HEK293 (cell line): ENCODE measurements around the gene SKIL.
A peak's percentile ranks its signal among the peaks of the same experiment; 100 is the strongest.

ENCODE experiments used
- CTCF ChIA-PET: fragments of 350-600 bp; formaldehyde crosslinking; extraction: SDS; loops from one replicate; lab custom pipeline; 2021; ENCODE audit warnings: antibody characterized with exemption; lab: Yijun Ruan, JAX
- POLR2A ChIA-PET: fragments of 300-600 bp; formaldehyde crosslinking; extraction: SDS; loops from one replicate; lab custom pipeline; 2020; ENCODE audit warnings: antibody characterized with exemption, inconsistent platforms; lab: Yijun Ruan, JAX
- H3K27ac ChIP-seq: fragments of 200-500 bp; sonication (Bioruptor generic); 2 replicates; pipeline ENCODE4 v1.5.1; 2014; ENCODE audit warnings: low read depth, low read length, control low read depth, inconsistent platforms; ENCODE audit errors: extremely low read depth
- H3K36me3 ChIP-seq, 2 experiments: fragments of 200-500 bp in 1 of 2; sonication (Bioruptor generic) in 1 of 2; 1 replicate in 1 of 2; 2 replicates in 1 of 2; pipeline ENCODE4 v1.5.1; 2014 to 2017; ENCODE audit warnings: inconsistent platforms in 2 of 2, low read length in 2 of 2; ENCODE audit not compliant: control insufficient read depth in 2 of 2, insufficient read depth in 1 of 2
- H3K4me1 ChIP-seq: fragments of 200-500 bp; sonication (Bioruptor generic); 2 replicates; pipeline ENCODE4 v1.5.1; 2014; ENCODE audit warnings: mild to moderate bottlenecking, low read length, inconsistent platforms; ENCODE audit not compliant: control insufficient read depth, insufficient read depth
- H3K4me3 ChIP-seq: 2 replicates; pipeline ENCODE4 v1.5.1; 2011; ENCODE audit warnings: low read depth, mild to moderate bottlenecking, control low read depth, low read length, moderate library complexity
- H3K9me3 ChIP-seq: fragments of 200-500 bp; sonication (Bioruptor generic); 2 replicates; pipeline ENCODE4 v1.5.1; 2014; ENCODE audit warnings: low read depth, low read length, inconsistent platforms; ENCODE audit not compliant: control insufficient read depth, insufficient read depth
- EGR2 ChIP-seq: fragments of 450-650 bp; formaldehyde crosslinking; IDR thresholded peaks from 2 replicates; pipeline ENCODE4 v1.5.1; 2016; ENCODE audit warnings: low read depth, missing biosample characterization, missing genetic modification characterization
- KLF10 ChIP-seq: fragments of 450-650 bp; IDR thresholded peaks from 2 replicates; pipeline ENCODE4 v1.5.1; 2018; ENCODE audit warnings: missing biosample characterization, mild to moderate bottlenecking, missing genetic modification characterization
- SCRT1 ChIP-seq: fragments of 450-650 bp; formaldehyde crosslinking; IDR thresholded peaks from 2 replicates; pipeline ENCODE4 v1.5.1; 2016; ENCODE audit warnings: missing biosample characterization, missing genetic modification characterization, borderline replicate concordance
- SCRT2 ChIP-seq: fragments of 450-650 bp; formaldehyde crosslinking; IDR thresholded peaks from 2 replicates; pipeline ENCODE4 v1.5.1; 2016; ENCODE audit warnings: missing biosample characterization, missing genetic modification characterization
- TRIM28 ChIP-seq: IDR thresholded peaks from 2 replicates; pipeline ENCODE4 v1.6.1; 2011; ENCODE audit warnings: low read length, control low read depth, borderline replicate concordance
- ZNF175 ChIP-seq: fragments of 450-650 bp; formaldehyde crosslinking; IDR thresholded peaks from 2 replicates; pipeline ENCODE4 v1.5.1; 2016; ENCODE audit warnings: missing biosample characterization, missing genetic modification characterization
- ZNF2 ChIP-seq: fragments of 450-650 bp; formaldehyde crosslinking; IDR thresholded peaks from 2 replicates; pipeline ENCODE4 v1.5.1; 2016; ENCODE audit warnings: missing biosample characterization, missing genetic modification characterization
- ZNF24 ChIP-seq: fragments of 450-650 bp; formaldehyde crosslinking; IDR thresholded peaks from 2 replicates; pipeline ENCODE4 v1.5.1; 2016; ENCODE audit warnings: missing biosample characterization, missing genetic modification characterization
- ZNF248 ChIP-seq: fragments of 450-650 bp; formaldehyde crosslinking; IDR thresholded peaks from 2 replicates; pipeline ENCODE4 v1.5.1; 2017; ENCODE audit warnings: missing biosample characterization, missing genetic modification characterization
- ZNF324 ChIP-seq: fragments of 450-650 bp; formaldehyde crosslinking; IDR thresholded peaks from 2 replicates; pipeline ENCODE4 v1.5.1; 2016; ENCODE audit warnings: missing biosample characterization, missing genetic modification characterization
- ZNF354C ChIP-seq: fragments of 450-650 bp; formaldehyde crosslinking; IDR thresholded peaks from 2 replicates; pipeline ENCODE4 v1.5.1; 2016; ENCODE audit warnings: missing biosample characterization, missing genetic modification characterization, low read depth, borderline replicate concordance
- ZNF560 ChIP-seq: fragments of 450-650 bp; formaldehyde crosslinking; IDR thresholded peaks from 2 replicates; pipeline ENCODE4 v1.5.1; 2017; ENCODE audit warnings: missing biosample characterization, missing genetic modification characterization, borderline replicate concordance
- ZNF626 ChIP-seq: fragments of 450-650 bp; sonication (Bioruptor Pico); formaldehyde crosslinking; IDR thresholded peaks from 2 replicates; pipeline ENCODE4 v1.5.1; 2018; ENCODE audit warnings: missing biosample characterization, missing genetic modification characterization, inconsistent platforms
- ZNF654 ChIP-seq: fragments of 450-650 bp; formaldehyde crosslinking; IDR thresholded peaks from 2 replicates; pipeline ENCODE4 v1.5.1; 2016; ENCODE audit warnings: low read depth, missing biosample characterization, missing genetic modification characterization
- ZNF660 ChIP-seq: fragments of 450-650 bp; IDR thresholded peaks from 2 replicates; pipeline ENCODE4 v1.5.1; 2018; ENCODE audit warnings: missing biosample characterization, mild to moderate bottlenecking, missing genetic modification characterization
- ZSCAN30 ChIP-seq: fragments of 450-650 bp; IDR thresholded peaks from 2 replicates; pipeline ENCODE4 v1.5.1; 2018; ENCODE audit warnings: missing biosample characterization, mild to moderate bottlenecking, missing genetic modification characterization, moderate library complexity
- TF ChIP-seq, protein P1 (sequence below): fragments of 450-650 bp; formaldehyde crosslinking; IDR thresholded peaks from 2 replicates; pipeline ENCODE4 v1.5.1; 2016; ENCODE audit warnings: missing biosample characterization, missing genetic modification characterization
- TF ChIP-seq, protein P2 (sequence below): fragments of 450-650 bp; formaldehyde crosslinking; IDR thresholded peaks from 2 replicates; pipeline ENCODE4 v1.5.1; 2016; ENCODE audit warnings: missing biosample characterization, missing genetic modification characterization

Gene SKIL

DNA sequence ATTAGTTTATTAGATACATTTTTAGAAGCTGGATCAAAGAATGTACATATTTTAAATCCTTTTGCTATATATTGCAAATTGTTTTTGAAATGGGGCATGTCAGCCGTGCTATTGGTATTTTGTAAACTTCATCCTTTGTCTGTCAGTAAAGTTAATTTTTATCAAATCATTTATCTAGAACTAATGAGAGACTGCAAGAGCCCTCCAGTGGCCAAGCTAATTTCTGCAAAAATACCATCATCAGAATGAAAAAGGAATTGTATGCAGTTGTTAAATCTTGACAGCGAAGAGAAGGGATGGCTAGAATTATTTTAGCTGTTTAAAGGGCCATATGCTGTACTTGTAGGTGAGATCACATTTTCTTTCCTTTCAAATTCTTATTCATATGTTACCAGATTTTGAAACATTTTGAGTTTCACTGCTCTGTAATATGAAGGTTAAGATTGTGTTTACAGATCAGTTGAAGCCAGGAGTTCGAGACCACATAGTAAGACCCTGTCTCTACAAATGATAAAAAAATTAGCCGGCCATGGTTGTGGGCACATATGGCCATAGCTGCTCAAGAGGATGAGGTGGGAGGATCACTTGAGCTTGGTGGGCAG lies 53.0 kb downstream of the SKIL start:
- H3K9me3 ChIP-seq, result no peaks in the 10 kb centered on the region
- CTCF ChIA-PET, result interaction anchor here (0.6 to 12.4 kb wide), 15 partner anchors 42 to 1455 kb away, joined by 3 to 202 read pairs (median 4); no protein-coding TSS in a partner anchor
- H3K4me3 ChIP-seq, result no peak overlapping the region
- TF ChIP-seq ZNF654 (tag by site-specific recombination), result peak; percentile 45
- TF ChIP-seq, protein P1, sequence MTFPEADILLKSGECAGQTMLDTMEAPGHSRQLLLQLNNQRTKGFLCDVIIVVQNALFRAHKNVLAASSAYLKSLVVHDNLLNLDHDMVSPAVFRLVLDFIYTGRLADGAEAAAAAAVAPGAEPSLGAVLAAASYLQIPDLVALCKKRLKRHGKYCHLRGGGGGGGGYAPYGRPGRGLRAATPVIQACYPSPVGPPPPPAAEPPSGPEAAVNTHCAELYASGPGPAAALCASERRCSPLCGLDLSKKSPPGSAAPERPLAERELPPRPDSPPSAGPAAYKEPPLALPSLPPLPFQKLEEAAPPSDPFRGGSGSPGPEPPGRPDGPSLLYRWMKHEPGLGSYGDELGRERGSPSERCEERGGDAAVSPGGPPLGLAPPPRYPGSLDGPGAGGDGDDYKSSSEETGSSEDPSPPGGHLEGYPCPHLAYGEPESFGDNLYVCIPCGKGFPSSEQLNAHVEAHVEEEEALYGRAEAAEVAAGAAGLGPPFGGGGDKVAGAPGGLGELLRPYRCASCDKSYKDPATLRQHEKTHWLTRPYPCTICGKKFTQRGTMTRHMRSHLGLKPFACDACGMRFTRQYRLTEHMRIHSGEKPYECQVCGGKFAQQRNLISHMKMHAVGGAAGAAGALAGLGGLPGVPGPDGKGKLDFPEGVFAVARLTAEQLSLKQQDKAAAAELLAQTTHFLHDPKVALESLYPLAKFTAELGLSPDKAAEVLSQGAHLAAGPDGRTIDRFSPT (tag by site-specific recombination), result no peak
- TF ChIP-seq ZNF2, result peak; percentile 58; the same call in 1 of the 2 replicates
- POLR2A ChIA-PET, result no interaction called here
- H3K27ac ChIP-seq, result no peak overlapping the region
- no peaks in the 10 kb centered on the region for H3K4me1 ChIP-seq
- no peaks in the 10 kb centered on the region for H3K36me3 ChIP-seq

DNA sequence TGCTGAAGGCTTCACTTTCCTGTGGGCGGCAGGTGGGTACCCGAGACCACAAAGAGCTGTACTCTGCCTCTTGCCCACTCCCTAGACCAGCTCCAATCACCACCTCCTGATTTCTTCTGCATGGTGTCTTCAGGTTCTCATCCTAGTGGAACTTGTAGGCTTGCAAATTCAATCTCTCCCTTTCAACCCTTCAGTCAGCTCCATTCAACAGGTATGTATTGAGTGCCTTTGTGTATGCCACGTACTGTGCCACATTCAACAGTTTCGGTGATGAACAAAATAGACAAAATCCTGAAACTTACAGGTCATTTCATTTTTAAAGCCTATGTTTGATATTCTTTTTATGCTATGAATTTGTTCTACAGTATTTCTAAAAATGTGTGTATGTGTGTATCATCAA lies 55.8 kb downstream of the SKIL start:
- H3K4me1 ChIP-seq, result no peaks in the 10 kb centered on the region
- no peaks in the 10 kb centered on the region for H3K36me3 ChIP-seq
- TF ChIP-seq ZNF560 (tag by site-specific recombination), result no peak
- TF ChIP-seq SCRT1 (tag by site-specific recombination), result peak; percentile 74
- TF ChIP-seq EGR2 (tag by site-specific recombination), result peak; percentile 27; the same call in 1 of the 2 replicates
- TF ChIP-seq SCRT2 (tag by site-specific recombination), result peak; percentile 80
- CTCF ChIA-PET, result interaction anchor here (0.6 to 12.4 kb wide), 20 partner anchors 8 to 435 kb away, joined by 3 to 202 read pairs (median 4); no protein-coding TSS in a partner anchor
- POLR2A ChIA-PET, result no interaction called here
- H3K9me3 ChIP-seq, result no peaks in the 10 kb centered on the region
- no peak overlapping the region for H3K27ac ChIP-seq
- no peak overlapping the region for H3K4me3 ChIP-seq

DNA sequence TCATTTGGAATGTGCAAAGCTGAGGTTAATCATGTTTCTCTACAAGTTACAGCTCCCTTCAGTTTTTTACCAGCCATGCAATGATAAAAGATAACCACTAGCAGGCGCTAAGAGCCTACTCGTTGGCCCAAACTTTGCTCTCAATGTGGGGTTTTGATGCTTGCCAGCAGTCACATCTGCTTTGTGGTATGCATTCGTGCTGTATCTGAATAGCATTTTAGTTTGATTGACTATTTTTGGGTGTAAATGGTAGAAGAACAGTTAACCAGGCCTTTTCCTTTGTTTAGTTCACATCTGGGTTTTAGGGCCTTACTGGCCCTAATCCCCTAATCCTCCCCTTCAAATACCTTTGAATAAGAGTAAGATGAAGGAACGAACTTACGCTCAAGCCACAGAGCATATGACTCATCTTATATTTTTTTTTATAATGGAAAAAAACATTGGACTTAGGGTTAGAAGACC lies 56.7 kb downstream of the SKIL start:
- H3K9me3 ChIP-seq, result no peaks in the 10 kb centered on the region
- ChIA-PET POLR2A (no interaction called here), CTCF (interaction anchor here (0.5 to 12.4 kb wide), 39 partner anchors 9 to 1150 kb away, joined by 3 to 202 read pairs (median 4); no protein-coding TSS in a partner anchor)

DNA sequence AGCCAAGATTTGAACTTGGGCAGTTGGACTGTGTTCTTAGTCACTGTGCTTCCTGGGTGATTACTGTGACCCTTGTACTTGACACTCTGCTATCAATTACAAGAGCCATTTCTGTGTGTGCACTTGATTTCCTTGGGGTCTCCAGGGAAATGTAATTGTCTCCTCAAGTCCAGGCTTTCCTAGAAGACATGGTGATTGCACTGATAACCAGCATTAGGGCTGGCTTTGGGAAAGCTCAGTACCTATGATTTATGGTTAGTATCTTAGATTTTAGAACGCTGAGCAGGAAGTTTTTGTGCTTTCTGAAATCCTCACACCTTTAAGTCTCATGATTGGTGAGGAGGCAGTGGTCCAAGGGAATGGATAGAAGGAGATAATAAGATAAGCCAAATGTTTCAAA lies 59.6 kb downstream of the SKIL start:
- Histone ChIP-seq H3K4me1 (no peaks in the 10 kb centered on the region), H3K36me3 (no peaks in the 10 kb centered on the region), H3K9me3 (no peaks in the 10 kb centered on the region), H3K27ac (no peak overlapping the region), H3K4me3 (no peak overlapping the region)
- CTCF ChIA-PET, result interaction anchor here (0.5 to 12.4 kb wide), 5 partner anchors 272 to 972 kb away, joined by 3 to 202 read pairs (median 3); no protein-coding TSS in a partner anchor
- POLR2A ChIA-PET, result no interaction called here
- no peak for TF ChIP-seq TRIM28
- TF ChIP-seq ZNF175 (tag by site-specific recombination), result no peak
- no peak for TF ChIP-seq ZNF24
- TF ChIP-seq ZNF626, result no peak
- no peak for TF ChIP-seq ZNF354C

More for the DNA sequence above, 56.7 kb downstream of the SKIL start:
- TF ChIP-seq ZNF654 (tag by site-specific recombination) (peak; percentile 80), ZNF248 (no peak), ZSCAN30 (tag by site-specific recombination) (peak; percentile 85), ZNF324 (tag by site-specific recombination) (no peak), ZNF660 (tag by site-specific recombination) (peak; percentile 68; the same call in 1 of the 2 replicates), ZNF2 (0 out of 2 replicates have a peak, but pooled peaks have one; percentile 43), KLF10 (no peak)
- TF ChIP-seq, protein P2, sequence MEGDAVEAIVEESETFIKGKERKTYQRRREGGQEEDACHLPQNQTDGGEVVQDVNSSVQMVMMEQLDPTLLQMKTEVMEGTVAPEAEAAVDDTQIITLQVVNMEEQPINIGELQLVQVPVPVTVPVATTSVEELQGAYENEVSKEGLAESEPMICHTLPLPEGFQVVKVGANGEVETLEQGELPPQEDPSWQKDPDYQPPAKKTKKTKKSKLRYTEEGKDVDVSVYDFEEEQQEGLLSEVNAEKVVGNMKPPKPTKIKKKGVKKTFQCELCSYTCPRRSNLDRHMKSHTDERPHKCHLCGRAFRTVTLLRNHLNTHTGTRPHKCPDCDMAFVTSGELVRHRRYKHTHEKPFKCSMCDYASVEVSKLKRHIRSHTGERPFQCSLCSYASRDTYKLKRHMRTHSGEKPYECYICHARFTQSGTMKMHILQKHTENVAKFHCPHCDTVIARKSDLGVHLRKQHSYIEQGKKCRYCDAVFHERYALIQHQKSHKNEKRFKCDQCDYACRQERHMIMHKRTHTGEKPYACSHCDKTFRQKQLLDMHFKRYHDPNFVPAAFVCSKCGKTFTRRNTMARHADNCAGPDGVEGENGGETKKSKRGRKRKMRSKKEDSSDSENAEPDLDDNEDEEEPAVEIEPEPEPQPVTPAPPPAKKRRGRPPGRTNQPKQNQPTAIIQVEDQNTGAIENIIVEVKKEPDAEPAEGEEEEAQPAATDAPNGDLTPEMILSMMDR, result peak; percentile 38; the same call in 1 of the 2 replicates
- H3K36me3 ChIP-seq, result no peaks in the 10 kb centered on the region
- H3K4me1 ChIP-seq, result no peaks in the 10 kb centered on the region
- H3K4me3 ChIP-seq, result no peak overlapping the region
- no peak overlapping the region for H3K27ac ChIP-seq
